ENCODE results near the gene HTR1D.
"Not testable (repeated sequence)": the region's sequence is repeated elsewhere in the genome, so short reads cannot be mapped to it uniquely, and the experiment has no call there.

The HTR1D gene

GRCh38 chr1:23215751-23216449, 1.4 kb downstream of the HTR1D start:
- no peak for DNase-seq

- DNase-seq = no peak
These were observed 2.0 kb downstream of the HTR1D start for GRCh38 chr1:23215291-23215690.

DNA sequence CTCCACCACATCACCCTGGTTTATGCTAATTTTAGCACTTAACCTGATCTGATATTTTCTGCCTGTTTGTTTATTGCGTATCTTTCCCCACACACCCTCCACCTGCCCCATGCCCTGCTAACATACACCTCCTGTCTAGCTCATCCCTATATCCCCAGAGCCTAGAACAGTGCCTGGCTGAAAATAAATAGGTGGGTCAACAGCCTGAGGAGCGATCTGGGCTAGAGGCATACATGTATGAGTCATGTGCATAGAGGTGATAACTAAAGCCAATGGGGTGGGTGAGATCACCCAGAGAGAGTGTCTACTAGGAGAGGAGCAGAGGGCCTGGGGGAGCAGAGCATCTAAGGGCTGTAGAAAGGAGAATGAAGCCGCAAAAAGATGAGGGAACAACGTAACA, 2.7 kb downstream of the HTR1D start:
- no peak for DNase-seq

DNA sequence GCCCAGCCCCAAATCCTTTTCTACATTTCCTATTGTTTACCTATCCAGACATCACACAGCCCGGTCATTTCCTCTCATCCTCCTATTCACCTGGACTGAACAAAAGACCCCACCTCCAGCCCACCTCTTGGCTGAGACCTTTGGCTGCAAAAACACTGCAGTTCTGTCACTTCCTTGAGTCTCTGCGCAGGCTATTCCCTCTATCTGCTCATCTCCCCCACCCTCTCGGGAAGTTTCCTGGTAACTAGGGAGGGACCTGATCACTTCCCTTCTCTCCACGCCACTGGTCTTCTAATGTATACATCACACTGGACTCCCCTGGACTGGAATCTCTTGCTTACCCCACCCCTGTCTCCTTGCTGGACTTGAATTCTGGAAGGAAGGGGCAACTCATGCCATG, 5.3 kb downstream of the HTR1D start:
- no peak for DNase-seq

GRCh38 chr1:23210963-23211362, 6.3 kb downstream of the HTR1D start:
- no peak for DNase-seq

GRCh38 chr1:23210351-23210785, 6.9 kb downstream of the HTR1D start:
- DNase-seq = no peak

GRCh38 chr1:23209770-23210169, 7.5 kb downstream of the HTR1D start:
- no peak for DNase-seq

DNA sequence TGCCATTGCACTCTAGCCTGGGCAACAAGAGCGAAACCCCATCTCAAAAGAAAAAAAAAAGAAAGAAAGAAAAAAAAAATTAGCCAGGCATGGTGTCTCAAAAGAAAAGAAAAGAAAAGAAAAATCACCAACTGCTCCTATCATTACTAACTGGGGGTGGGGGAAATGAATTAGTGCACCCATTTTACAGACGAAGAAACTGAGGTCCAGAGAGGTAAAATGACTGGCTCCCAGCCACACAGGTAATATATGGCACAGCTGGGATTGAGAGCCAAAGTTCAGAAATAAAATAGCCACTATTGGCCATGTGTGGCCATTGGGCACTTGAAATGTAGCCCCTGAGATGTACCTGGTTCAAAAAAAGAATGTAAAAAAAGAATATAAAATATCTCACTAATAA, 8.8 kb downstream of the HTR1D start:
- no peak for DNase-seq

GRCh38 chr1:23207733-23208132, 9.6 kb downstream of the HTR1D start:
- not testable (repeated sequence) for DNase-seq

DNA sequence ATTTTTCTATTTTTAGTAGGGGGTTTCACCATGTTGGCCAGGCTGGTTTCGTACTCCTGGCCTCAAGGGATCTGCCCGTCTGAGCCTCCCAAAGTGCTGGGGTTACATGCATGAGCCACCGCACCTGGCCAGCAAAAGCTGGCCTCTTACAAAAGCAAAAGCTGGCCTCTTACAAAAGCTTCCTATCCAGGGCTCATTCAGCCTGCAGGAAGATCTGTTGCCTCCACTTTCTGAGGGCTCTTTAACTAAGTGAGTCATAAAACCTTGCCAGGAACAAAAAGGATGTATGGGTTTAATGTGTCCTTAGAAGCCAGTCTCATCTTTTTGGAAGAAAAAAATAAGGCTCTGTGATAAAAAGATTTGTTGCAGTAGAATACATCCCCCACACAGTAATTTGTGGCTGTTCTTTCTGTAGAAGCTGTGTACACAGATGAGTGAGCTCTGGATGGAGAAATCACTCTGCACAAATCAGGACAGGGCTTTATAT, 15.0 kb downstream of the HTR1D start:
- no peak for DNase-seq

GRCh38 chr1:23200883-23201282, 16.4 kb downstream of the HTR1D start:
- DNase-seq = no peak

DNA sequence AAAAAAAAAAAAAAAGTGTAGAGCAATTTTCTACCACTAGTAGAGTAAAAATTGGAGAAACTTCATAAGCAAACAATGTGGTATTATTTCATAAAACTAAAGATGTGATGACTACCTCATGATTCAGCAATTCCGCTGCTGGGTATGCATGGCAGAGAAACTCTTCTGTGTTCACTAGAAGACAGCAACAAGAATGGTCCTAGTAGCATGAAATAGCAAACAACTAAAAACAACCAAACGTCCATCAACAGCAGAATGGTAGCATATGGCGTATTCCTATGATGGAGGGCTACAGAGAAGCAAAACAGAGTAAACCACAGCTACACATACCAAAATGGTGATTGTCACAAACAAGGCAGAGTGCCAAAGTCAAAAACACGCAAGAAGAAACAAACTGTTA, 18.9 kb downstream of the HTR1D start:
- no peak for DNase-seq

- DNase-seq = no peak
These were observed 20.5 kb downstream of the HTR1D start for GRCh38 chr1:23196627-23197328.

DNA sequence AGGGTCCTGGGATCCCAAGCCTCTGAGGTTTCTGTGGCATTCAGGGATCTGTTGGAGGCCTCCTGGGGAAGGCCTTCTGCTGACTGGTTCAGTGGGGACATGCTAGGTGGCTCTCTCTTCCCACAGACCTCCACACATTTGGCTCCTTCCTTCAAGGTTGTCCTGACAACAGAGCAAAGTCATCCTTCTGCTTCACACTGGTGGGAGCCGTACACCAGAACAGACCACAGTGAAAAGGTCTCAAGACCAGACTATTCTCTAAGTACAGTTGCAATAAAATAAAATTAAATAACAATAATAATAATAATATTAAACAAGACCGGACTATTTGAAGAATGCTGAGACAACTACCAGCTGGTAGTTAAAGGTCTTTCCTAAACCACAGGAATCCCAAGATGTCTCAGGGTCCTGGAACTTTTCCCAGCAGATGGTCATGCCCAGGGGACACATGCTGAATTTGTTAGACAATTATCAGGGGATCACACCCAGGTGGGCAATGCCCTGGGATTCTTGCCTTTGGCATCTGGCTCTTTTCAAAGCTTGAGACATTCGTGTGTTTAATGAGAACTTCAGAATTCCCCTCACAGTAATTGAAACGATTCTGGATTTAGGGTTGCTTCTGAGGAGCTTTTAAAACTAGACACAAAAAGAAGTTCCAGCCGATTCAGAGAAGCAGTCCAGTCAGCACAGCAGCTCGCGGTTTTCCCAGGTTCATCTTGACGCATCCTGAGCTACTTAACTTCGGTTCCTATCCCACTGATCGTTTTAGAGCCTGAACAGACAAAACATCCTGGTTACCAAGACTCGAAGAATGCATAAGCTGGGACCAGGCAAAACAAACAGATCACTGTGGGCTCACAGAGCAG, 22.9 kb downstream of the HTR1D start:
- DNase-seq = no peak

- no peak for DNase-seq
These were observed 23.7 kb downstream of the HTR1D start for GRCh38 chr1:23193391-23194118.

DNA sequence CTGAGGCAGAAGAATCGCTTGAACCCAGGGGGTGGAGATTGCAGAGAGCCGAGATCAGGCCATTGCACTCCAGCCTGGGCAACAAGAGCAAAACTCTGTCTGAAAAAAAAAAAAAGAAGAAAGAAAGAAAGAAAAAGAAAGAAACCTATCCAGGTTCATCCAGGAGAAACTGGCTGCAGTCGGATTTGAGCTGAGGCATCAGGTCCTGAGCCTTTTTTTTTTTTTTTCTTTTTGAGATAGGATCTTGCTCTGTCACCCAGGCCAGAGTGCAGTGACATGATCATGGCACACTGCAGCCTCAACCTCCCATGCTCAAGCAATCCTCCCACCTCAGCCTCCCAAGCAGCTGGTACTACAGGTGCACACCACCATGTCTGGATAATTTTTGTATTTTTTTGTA, 26.1 kb downstream of the HTR1D start:
- DNase-seq = no peak

DNA sequence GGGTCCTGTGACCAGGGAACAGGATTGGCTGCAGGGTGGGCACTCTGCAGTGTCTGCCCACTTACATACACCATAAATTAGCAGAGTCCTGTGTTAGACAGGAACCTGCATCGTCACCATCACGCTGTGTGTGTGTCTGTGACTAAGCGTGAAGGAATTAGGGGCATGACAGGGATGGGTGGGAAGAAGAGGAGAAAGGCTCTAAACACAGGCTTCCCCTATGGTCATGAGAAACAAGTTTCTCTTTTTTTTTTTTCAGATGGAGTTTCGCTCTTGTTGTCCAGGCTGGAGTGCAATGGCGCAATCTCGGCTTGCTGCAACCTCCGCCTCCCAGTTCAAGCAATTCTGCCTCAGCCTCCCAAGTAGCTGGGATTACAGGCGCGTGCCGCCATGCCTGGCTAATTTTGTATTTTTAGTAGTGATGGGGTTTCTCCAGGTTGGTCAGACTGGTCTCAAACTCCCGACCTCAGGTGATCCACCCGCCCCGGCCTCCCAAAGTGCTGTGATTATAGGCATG, 28.3 kb downstream of the HTR1D start:
- not testable (repeated sequence) for DNase-seq

DNA sequence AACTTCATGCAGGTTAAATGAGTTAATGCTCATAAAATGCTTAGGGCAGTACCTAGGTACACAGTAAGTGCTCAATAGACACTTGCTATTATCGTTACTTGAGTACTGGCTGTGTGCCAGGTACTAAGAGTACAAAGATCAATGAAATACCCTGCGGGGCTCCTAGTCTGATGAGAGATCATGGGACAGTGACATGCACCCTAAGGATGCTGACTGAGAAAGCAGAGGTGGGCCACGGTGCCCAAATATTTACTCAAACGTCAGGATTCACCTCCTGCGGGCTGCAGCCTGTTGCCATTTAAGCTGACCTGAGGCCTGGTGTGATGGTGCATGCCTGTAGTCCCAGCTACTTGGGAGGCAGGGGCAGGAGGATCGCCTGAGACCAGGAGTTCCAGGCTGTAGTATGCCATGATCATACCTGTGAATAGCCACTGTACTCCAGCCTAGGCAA, 28.8 kb downstream of the HTR1D start:
- no peak for DNase-seq

- no peak for DNase-seq
These were observed 29.7 kb downstream of the HTR1D start for GRCh38 chr1:23187637-23188036.

DNA sequence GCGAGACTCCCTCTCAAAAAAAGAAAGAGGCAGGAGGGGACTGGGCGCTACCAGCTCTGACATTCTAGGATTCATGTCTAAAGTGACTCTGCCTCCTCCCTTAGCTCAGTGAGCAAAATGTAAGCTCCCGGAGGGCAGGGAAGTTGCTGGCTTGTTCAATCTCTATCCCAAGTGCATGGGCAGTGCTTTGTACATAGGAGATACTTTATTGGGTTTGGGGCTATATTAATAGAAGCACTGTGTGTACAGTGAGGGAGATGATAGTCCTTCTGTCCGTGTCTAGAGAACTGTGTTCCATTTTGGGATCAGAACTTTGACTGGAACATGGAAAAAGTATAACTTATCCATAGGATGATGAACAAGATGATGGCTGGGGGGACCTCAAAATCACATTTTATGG, 31.9 kb downstream of the HTR1D start:
- no peak for DNase-seq

DNA sequence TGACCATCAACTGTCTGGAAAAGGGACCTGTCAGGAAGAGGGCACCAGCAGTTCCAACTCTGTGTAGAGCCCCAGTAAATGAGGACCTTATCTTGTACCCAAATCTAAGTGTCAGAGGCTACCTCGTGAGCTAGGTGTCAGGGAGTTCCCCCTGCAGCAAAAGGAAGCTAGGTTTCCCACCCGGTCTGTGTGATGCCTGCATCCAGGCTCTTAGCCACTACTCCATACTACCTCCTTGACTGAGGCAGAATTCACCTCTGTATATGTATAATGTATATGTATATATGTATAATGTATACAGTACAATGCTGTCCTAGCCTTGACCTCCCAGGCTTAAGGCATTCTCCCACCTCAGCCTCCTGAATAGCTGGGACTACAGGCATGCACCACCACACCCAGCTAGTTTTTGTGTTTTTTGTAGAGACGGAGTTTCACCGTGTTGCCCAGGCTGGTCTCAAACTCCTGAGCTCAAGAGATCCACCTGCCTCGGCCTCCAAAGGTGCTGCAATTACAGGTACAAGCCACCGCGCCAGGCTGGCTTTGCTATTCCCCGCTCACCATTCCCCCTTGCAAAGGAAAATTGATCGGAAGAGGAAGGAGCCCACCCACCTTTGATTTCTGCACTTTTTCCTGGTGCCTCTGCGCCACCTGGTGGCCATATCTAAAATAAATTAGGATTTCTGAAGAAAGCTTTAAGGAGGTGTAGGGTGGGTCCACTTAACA, 32.9 kb downstream of the HTR1D start:
- no peak for DNase-seq

- DNase-seq = no peak
These were observed 37.4 kb downstream of the HTR1D start for GRCh38 chr1:23179862-23180261.
